ENCODE data around the gene RNF217.
"Not testable (repeated sequence)": the region's sequence is repeated elsewhere in the genome, so short reads cannot be mapped to it uniquely, and the experiment has no call there.

Gene RNF217

DNA sequence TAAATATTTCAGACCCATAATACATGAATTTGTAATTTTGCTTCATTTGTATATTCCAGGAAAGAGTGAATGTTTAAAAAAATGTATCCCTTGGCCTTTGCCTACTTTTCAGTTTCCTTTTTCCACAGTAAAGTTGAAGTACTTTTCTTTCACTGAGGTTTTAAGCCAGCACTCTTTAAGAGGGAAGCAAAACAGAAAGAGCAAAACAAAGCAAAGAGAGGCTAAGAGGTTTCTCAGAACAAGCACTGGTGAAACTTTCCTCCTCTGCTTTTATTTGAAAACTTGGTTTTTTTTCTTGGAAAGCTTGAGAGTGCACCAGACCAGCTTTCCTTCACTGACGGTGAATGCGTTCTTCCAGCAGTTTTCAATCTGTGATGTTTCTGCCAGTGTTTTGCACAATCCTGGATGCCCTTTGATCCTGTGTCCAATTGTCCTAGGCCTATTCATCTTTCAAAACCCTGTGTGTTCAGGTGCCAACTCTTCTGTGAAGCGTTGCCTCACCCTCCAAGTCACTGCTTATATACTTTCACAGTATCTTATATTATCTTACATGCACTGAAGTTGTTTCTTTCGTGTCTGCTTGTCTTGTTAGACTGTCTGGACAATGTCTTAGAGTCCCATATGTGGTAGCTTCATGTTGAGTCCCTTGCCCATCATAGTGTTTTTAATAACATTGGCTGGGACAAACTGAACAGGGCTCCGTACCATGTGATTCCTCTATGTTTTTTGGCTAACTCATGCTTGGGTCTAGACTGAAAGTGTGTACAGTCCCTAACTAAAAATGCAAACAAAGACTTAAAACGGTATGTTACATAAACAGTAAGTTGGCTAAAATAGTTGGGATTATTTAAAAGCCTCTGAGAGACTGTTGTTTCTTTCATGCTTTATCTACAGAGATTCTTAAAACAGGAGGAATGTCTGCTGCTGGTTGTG is 1.9 kb downstream of the RNF217 start:
- DNase-seq = no peak

DNA sequence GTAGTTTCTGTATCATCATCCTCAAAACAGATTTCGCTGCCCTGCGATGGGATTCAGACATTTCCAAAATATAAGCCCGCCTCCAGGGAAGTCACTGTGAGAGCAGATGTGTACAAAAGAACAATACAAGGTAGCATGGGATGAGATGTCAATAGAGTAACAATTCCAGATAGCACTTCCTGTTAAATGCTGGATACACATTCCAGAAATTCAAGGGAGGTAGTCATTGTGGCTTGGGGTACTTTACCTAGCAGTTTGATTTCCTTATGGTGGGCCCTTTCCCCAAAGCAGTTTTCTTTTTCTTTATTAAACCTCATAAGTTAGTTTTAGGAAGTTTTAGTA is 2.5 kb downstream of the RNF217 start:
- DNase-seq = no peak

DNA sequence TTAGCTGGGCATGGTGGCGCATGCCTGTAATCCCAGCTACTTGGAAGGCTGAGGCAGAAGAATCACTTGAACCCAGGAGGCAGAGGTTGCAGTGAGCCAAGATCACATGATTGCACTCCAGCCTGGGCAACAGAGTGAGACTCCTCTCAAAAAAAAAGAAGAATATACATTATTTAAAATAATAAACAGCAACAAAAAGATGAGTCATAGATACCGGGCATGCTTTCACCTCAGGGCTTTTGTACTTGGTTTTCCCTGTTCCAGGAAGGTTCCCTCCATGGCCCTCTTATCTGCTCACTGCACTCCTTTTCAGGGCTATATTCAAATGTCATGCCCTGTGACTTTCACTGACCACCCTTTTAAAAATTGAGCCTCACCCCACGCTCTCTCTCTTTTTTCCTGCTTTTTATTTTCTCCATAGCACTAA is 3.2 kb downstream of the RNF217 start:
- DNase-seq = not testable (repeated sequence)

DNA sequence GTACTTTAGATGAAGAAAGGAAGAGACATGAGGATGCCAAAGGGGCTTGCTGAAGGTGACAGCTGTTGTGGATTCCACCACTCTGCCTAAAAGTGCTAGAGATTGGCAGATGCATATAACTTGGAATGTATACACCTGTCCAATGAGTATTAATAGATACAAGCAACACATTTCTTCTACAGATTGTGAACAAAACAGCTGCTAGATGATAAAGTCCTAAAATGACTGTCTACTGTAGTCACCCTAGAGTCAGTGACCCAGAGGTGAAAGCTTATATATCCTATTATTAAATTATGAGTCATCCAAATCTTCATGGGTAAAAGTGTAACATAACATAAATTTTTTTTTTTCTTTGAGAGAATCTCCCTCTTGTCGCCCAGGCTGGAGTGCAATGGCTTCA is 5.2 kb downstream of the RNF217 start:
- no peak for DNase-seq

DNA sequence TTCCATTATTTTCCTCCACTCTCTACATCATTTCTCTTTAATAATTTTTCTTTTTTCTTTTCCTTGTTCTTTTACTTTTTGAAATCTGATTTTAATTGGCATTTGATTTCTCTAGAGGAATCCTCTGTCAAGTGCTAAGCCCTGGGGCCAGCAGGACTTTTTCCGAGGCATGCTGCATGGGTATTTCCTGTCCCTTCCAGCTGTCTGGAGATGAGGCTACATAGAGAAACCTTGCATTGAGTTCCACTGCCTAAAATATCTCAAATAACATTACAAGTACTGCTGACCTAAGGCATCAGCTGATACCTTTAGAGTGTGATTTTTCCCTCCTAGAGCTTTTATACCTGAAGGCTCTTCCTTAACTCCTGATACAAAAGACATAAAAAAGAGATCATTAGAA is 6.2 kb downstream of the RNF217 start:
- no peak for DNase-seq

DNA sequence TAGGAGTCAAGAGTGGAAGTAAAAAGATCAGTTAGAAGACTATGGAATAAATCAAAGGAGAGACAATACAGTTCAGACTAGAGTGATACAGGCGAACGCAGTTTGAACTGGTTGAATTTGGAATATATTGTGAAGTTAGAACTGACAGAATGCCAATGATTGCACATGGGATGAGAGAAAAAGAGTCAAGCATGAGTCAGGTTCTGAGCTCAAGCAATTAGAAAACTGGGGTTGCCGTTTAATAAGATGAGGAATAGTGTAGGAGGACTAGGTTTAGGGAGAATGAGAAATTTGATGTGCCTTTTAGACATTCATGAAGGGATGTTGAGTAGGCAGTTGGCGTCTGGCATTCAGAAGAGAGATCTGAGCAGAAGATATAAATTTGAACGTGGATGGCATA is 8.0 kb downstream of the RNF217 start:
- no peak for DNase-seq

DNA sequence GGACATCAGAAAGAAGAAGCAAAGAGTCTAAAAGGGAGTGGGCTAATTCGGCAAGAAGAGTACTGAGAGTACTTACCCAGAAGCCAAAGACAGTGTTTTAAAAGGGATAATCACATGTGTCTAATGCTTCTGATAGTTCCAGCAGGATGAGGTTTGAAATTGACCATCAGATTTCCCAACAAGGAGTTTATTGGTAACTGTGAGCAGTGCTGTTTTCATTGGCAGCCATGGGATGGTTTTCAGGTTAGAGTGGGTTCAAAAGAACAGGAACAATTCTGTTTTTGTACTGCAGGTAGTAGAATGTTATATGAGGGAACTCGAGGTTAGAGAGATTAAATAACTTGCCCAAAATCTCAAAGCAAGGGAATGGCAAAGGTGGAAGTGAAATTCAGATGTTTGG is 8.5 kb downstream of the RNF217 start:
- DNase-seq = no peak

DNA sequence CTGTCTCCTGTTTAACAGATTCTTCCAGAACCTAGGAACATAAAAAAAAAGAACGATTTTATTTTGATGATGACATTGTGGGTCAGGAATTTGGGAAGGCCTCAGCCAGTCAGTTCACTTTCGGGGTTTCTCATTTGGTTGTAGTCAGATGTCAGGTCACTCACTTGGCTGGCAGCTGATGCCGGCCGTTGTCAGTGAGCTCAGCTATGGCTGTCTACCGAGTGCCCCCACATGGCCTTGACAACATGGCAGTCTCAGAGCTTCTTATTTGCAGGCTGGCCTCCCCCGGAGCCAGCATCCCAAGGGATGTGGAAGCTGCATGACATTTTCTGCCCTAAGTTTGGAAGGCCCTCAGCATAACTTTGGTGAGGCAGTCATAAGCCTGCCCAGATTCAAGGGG is 11.5 kb downstream of the RNF217 start:
- DNase-seq = no peak

DNA sequence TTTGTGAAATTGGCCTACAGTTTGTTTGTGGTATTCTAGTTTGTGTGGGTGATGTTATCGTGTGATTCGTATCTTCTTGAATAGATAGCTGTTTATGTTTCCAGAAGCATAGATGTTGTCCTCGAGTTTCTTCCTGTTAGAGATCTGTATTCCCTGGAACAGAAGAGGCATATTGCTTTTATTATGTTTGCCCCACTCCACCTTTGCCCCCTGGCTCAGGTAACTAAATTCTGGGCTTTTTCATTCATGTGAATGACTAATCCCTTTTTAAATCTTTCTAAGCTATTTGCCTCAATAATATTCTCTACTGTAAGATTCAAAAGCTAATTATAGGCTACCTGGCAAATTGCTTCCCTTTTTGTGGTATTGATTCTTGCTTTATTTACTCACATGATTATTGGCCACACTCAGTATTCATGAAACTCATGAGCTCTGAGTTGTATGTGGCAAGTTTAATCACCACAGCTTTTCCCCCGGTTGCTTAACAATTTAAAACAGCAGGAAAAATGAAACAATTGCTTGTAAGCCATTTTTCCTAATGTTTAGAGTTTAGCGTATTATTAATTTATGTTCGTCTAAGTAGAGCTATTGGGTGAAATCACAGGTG is 12.6 kb downstream of the RNF217 start:
- DNase-seq = no peak

DNA sequence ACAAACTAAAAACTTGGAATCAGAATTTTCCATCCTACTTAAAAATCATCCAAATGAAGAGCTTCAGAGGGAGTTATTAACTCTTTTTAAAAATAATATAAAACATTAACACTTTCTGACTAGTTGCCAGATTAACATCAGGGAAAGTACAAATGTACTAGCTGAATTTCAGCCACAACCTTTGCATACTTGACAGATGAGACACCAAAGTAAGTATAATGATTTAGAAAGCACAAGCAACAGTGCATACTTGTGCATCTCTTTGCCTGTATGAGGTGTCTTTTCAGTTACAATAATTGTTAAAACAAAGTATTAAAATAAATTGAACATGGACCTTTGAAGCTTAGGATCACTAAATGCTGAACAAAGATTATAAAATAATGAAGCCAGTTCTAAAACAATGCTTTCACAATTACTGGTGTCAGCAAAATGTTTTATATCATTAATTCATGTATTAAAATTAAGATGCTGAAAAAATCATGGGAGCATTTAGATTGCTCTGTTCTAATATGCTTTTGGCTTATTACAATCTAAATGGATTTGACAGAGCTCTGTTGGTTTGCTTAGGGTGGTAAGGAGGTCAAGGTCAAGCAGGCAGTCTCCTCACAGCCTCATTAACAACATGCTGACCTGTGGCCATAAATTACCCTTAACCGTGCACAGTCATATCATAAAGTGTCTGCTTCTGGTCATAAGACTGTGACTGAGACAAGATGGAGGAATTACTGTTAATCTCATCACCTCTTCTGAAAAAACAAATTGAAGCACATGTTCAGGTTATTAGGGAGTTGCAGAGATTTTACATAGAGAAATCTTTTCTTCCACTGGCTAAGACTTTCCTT is 15.1 kb downstream of the RNF217 start:
- no peak for DNase-seq

DNA sequence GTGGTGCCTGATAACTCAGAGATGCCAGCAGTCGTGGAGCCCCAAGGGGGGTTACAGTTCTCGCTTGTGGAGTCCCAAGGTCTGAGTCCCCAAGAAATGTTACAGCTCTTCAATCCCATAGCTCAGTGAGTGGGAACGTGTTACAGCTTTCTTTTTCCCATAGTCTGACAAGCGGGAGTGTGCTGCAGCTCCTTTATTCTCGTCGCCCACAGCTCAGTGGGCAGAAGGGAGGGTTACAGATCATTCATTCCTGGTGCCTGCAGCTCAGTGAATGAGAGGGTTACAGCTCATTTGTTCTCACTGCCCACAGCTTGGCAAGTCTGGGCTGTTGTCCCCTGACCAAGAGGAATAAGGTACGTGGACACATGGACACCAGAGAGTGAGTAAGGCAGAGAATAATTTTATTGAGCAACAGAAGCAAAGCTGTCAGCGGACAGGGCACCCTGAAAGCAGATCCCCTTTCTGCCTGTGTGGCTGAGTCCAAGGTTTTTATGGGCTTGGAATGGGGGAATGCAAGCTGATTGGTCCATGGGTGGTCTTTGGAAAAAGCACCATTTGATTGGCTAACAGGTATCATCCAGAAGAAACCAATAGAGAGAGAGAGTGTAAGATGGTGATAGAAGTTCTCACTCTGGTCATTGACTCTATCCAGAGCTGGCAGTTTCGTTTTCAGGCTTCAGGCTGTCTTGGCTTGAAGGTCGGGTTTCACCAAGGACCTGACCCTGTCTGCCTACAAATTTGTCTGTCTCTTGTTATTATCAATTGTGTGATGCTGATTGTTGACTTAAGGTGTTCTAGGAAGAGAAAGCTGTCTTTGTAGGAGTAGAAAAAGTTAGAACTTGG is 16.4 kb downstream of the RNF217 start:
- no peak for DNase-seq

DNA sequence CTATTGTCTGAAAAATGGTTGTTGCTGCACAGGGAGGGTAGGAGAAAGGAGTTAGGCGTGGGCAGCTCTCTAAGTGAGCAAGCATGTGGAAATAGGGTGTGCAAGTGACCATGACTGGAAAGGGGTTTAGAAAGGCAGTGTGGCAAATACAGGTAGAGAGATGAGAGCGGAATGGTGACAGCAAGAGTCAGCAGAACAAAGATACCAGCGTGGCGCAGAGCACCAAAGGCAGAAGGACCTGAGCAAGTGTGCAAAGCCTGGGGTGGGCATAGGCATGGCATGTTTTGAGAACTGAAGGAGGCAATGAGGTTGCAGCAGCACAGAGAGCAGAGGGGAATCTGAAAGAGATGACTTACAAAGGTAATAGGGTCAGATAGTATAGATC is 17.0 kb downstream of the RNF217 start:
- no peak for DNase-seq

DNA sequence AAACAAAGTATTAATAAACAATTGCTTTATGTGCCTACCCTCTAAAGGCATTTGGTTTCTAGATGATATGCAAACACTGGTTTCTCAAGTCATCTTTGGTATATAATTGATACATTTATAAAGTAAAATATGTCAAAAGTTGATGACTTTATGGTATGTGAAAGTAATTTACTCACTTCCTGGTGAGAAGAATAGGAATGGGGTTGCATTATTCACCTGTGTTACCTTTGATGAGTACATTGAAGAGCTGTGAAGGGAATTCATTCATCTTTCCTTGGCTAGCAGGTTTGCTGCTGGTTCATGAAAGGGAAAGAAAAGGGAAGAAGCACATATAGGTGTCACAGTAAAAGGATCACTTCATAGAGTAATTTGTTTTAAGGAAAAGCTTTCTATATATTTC is 20.4 kb downstream of the RNF217 start:
- DNase-seq = no peak

DNA sequence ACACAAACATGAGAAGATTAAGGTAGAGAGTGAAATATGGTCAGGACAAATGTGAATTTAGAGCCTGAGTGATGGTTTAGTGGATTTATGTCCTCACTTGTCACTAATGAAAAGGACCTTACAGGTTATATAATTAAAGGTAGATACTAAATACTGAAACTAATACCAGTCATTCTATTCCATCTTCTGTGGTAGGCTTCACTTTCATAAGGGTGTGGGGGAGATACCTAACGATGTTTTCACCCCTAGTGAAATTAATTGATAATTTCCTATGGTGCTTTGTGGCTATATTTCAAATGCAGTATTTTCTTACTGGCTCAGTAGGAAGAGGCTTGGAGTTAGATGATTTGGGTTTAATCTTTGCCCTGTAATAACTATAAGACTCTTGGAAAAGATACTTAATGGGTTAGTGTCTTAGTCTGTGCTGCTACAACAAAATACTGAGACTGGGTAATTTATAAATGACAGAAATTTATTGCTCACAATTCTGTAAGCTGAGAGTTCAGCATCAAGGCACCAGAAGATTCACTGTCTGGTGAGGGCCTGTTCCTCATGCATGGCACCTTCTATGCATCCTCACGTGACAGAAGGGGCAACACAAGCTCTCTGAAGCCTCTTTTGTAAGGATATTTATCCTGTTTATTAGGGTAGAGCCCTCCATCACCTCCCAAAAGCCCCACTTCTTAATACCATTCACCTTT is 21.3 kb downstream of the RNF217 start:
- no peak for DNase-seq

DNA sequence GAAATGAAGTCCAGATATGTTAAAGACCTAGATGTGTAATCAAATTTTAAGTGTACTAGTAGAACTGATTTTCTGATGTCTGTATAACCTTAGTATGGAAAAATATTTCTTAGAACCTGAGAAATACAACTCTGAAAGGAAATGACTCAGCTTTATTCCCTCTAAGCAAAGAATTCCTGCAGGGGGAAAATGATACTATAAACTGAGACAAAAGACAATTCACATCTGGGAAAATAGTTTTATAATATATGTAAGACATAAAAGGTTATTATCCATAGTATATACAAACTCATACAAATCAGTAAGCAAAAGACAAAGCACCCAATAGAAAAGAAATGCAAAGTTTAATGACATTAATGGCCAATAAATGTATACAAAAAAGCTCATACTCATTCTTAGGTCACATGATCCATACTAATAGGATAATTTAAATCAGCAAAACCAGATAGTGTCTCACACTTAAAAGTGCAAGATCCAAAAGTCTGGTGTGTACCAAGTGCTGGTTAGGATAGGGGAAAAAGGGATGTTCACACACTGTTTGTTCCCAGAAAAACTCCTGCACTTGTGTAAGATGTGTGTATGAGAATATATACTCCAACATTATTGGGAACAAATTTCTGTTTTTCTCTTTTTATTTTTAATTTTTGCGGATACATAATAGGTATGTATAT is 22.6 kb downstream of the RNF217 start:
- no peak for DNase-seq

DNA sequence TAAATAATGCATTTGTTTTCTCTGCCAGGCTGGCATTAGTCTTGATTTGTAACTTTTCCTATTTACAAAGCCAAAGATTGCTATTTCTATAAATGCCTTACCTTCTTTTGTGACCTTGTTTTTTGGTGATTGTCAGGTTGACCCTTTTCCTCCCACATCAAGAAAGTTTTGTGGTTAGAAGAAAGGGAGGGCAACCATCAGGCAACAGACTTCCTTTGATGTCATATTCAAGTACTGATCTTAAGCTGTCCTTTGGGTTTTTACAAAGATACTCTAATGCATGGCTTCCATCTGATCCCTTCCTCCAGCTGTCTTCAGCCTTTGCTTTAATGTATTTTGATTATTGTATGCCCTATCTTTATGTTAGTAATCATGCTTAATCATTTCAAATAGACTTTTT is 23.9 kb downstream of the RNF217 start:
- no peak for DNase-seq

DNA sequence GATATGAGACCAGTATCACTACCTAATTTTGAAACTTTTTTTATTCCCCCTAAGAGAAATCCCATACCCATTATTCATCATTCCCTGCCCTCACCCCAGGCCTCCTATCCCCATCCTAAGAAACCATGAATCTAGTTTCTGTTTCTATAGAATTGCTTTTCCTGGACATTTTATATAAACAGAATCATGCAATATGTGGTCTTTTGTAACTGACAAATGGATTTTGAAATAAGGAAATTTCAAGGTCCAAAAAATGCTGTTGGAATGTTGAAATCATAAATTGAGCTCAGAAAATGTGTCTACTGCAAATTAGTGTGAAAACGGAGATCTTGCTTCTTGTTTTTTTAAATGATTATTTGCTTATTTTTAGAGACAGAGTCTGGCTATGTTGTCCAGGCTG is 25.1 kb downstream of the RNF217 start:
- DNase-seq = no peak

DNA sequence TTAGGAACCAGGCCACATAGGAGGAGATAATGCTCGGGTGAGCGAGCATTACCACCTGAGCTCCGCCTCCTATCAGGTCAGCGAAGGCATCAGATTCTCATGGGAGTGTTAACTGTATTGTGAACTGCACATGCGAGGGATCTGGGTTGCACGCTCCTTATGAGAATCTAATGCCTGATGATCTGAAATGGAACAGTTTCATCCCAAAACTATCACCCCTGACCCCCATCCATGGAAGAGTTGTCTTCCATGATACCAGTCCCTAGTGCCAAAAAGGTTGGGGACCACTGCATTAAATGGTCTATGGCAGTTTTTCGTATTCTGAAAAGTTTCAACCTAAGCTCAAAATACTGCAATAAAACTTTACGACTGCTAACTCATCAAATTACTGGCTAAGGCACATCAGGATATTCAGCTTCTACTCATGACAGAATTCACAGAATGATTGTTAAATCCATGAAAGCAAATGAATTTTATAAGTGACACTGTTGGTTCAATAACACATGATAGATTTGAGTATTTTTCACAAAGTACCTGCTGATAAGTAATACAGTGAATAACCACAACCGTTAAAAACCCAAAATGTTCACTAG is 25.9 kb downstream of the RNF217 start:
- DNase-seq = no peak

DNA sequence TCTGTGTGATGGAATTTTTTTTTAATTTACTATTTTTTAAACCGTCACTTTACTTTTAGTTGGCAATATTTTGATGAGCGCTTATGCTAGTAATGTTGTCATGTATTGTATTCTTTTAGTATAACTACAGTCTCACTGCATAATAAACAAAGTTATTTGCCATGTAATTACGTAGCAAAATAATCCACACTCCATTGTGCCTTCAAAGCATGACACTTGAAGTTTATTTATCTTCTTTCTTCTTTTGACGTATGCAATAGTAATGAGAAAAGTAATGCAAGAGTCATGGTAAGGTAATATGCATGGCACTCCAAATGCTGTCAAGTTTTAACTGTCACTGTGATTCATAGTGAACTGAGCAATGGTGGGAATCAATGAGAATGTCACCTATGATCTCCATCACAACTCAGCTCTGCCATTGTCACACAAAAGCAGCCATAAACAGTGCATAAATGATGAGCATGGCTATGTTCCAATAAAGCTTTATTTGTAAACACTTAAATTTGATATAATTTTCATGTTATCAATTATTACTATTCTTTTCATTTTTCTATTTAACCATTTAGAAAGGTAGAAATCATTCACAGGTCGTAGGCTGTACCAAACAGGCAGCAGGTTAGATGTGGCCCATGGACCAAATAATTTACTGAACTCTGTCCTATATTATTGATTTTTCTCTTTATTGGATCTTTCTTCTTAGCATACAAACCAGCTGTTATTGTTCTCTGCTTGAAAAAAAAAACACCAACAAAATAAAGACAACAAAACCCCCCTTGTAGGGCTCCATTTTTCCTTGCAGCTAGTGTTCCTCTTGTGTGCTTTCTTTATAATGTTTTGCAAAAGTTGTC is 27.1 kb downstream of the RNF217 start:
- no peak for DNase-seq

DNA sequence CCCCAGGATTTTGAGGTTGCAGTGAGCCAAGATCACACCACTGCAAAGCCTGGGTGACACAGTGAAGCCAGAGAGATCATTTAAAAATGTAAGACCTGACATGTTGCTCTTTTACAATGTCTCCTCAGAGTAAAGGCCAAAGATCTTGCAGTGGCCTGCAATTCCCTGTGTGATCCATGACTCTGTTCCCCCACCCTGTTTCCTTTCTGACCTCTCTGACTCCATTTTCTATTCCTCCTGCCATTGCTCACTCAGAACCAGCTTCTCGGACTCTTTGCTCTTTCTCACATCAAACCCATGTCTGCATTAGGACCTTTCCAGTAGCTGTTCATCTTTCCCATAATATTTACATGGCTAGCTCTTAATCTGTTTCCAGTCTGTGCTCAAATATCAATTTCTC is 28.8 kb downstream of the RNF217 start:
- DNase-seq = no peak
